ENCODE data around the gene GUCD1. TPM values are rescaled to one million over a fixed set of nuclear protein-coding genes. Genes with fewer than 3 reads are reported as not detected.

The GUCD1 gene
- total RNA-seq (2013; cell fraction: nucleolus; rRNA removed), result 33.2 and 34.3 TPM in 2 replicates
- total RNA-seq (2014; rRNA removed), result 170 and 177 TPM in 2 replicates
- total RNA-seq (2014; rRNA removed; fragmentation: Illumina TruSeq; extraction: Trizol), result 81.7 and 82.2 TPM in 2 replicates
- total RNA-seq (2021), result 126 and 127 TPM in 2 replicates
- 65.3 TPM for polyA plus RNA-seq (2011; ENCODE audit: low read depth)
- 57.4 and 87.1 TPM in 2 replicates for polyA plus RNA-seq (2011; rRNA removed)
- polyA plus RNA-seq (2011; cell fraction: cytosol; rRNA removed), result 128 and 167 TPM in 2 replicates
- polyA plus RNA-seq (2011; cell fraction: nucleus; rRNA removed), result 69.8 and 82.1 TPM in 2 replicates
- polyA plus RNA-seq (2012), result 80.9 and 87.1 TPM in 2 replicates
- polyA plus RNA-seq (2014; fragmentation: Illumina TruSeq; extraction: Trizol), result 65.0 and 89.3 TPM in 2 replicates
- polyA plus RNA-seq (2014; fragmentation: Nextera tagmentation; extraction: Ambion mirVana), result 10 to 100 TPM; 57.8 to 96.9 TPM
- polyA plus RNA-seq (2014; rRNA removed), result 136 and 145 TPM in 2 replicates
- 10 to 100 TPM; 56.0 to 71.2 TPM for polyA plus RNA-seq (2016; fragmentation: Nextera tagmentation; extraction: Ambion mirVana)
- polyA minus RNA-seq (2011; rRNA and poly(A)+ RNA removed), result 126 and 176 TPM in 2 replicates
- polyA minus RNA-seq (2011; cell fraction: cytosol; rRNA and poly(A)+ RNA removed), result 67.6 and 74.1 TPM in 2 replicates
- polyA minus RNA-seq (2011; cell fraction: nucleus; rRNA and poly(A)+ RNA removed), result 20.8 and 41.9 TPM in 2 replicates
- percentile 85 among the genes with signal in this experiment for Bru-seq, nascent RNA
- percentile 90 among the genes with signal in this experiment for BruChase-seq, experiment 1, labeled RNA remaining after a 6-hour chase
- percentile 91 among the genes with signal in this experiment for BruChase-seq, experiment 2, labeled RNA remaining after a 2-hour chase
- long read RNA-seq, experiment 1, transcript GUCD1-203 (6 exons, 1,606 nt), result major isoform, 6 of 18 reads
- long read RNA-seq, experiment 1, partial matches to known transcripts, result 5 of 18 reads
- long read RNA-seq, experiment 1, other reads (novel, unspliced or antisense), result 3 of 18 reads
- long read RNA-seq, experiment 2, partial matches to known transcripts, result 22 of 24 reads
- long read RNA-seq, experiment 2, other reads (novel, unspliced or antisense), result 1 of 24 reads

- H3K36me3 ChIP-seq (ENCODE audit: control insufficient read depth in 2 of 2, insufficient read depth in 2 of 2, low read length in 1 of 2), result peaks cover 8% of the 10 kb centered on the region in 2 experiments
- peak; percentile 21 for ATAC-seq
- in situ Hi-C loops (cut with MboI), result no loop called here
- peak within 1 kb of the TSS; percentile 99 for H3K9ac ChIP-seq (ENCODE audit: control insufficient read depth, insufficient read depth, low read length)
- no peaks in the 10 kb centered on the region for H3K27me3 ChIP-seq (replicated peaks in 1 of 2; ENCODE audit: control insufficient read depth in 2 of 2, insufficient read depth in 2 of 2, low read length in 1 of 2)
- H3K79me2 ChIP-seq (ENCODE audit: control insufficient read depth, insufficient read depth, low read length), result peaks cover 83% of the 10 kb centered on the region
- ChIA-PET POLR2A (interaction anchor here (1.0 to 2.5 kb wide), 6 partner anchors 10 to 127 kb away, joined by 3 to 42 read pairs (median 4); partner anchors contain the start of gene ADORA2A), CTCF (interaction anchor here (0.5 to 0.7 kb wide), 3 partner anchors 14 to 147 kb away, joined by 3 read pairs; no protein-coding TSS in a partner anchor), RAD21 (ENCODE audit: unreplicated experiment) (interaction anchor here (0.9 to 2.1 kb wide), 7 partner anchors 11 to 155 kb away, joined by 3 to 7 read pairs (median 3); partner anchors contain the start of gene ADORA2A), SMC1A (ENCODE audit: uncharacterized antibody, unreplicated experiment) (interaction anchor here (1.1 to 1.9 kb wide), 3 partner anchors 10 to 156 kb away, joined by 4 to 7 read pairs (median 4); no protein-coding TSS in a partner anchor)
- peak within 1 kb of the TSS; percentile 94 for H3K4me2 ChIP-seq (ENCODE audit: control insufficient read depth, insufficient read depth)
- no peak for FAIRE-seq
- no TSS peak for BruUV-seq (replicated peaks)
- peak within 1 kb of the TSS; percentile 93 for H2AFZ ChIP-seq (ENCODE audit: control insufficient read depth, low read depth, low read length)
- no peaks in the 10 kb centered on the region; the same call in 1 of the 2 replicates for H4K20me1 ChIP-seq (ENCODE audit: control insufficient read depth, insufficient read depth)
- intact Hi-C loops (cut with micrococcal nuclease; ENCODE audit: unreplicated experiment), result loop anchor here (1.0 kb wide), 1 partner anchor 120 kb away; no protein-coding TSS in a partner anchor
- under 1% methylated on average over 45 of the region's 64 CpGs for WGBS (ENCODE audit: insufficient coverage, insufficient replicate concordance, low lambda C conversion rate, missing lambda C conversion rate)
- H3K9me3 ChIP-seq (replicated peaks; ENCODE audit: control insufficient read depth, insufficient read depth, low read length), result no peaks in the 10 kb centered on the region
- peak within 1 kb of the TSS; percentile 99 for H3K27ac ChIP-seq (ENCODE audit: control insufficient read depth, insufficient read depth)
- peaks cover 14% of the 10 kb centered on the region for H3K4me1 ChIP-seq (ENCODE audit: control insufficient read depth, insufficient read depth, low read length)
- H3K4me3 ChIP-seq, result peak within 1 kb of the TSS; percentile 99
- DNase-seq (ENCODE audit: low read depth, low spot score), result no peak
- no peak for TF ChIP-seq KDM1A (IDR thresholded peaks at IDR 0.05; ENCODE audit: borderline replicate concordance)
- TF ChIP-seq CUX1 (IDR thresholded peaks at IDR 0.05; ENCODE audit: insufficient replicate concordance, low read depth, low read length), result no peak
- TF ChIP-seq RFX5 (IDR thresholded peaks at IDR 0.05; ENCODE audit: low read depth, low read length), result no peak
- no peak for TF ChIP-seq TBL1XR1 (IDR thresholded peaks at IDR 0.05; ENCODE audit: low read depth, low read length)
- TF ChIP-seq ETV6 (conservative IDR thresholded peaks at IDR 0.05 in 1 of 2, IDR thresholded peaks at IDR 0.05 in 1 of 2; ENCODE audit: borderline replicate concordance in 1 of 2, low read depth in 1 of 2), result no peak
- no peak for TF ChIP-seq CEBPZ (IDR thresholded peaks at IDR 0.05; ENCODE audit: low read depth, low read length)
- TF ChIP-seq POLR2A (IDR thresholded peaks at IDR 0.05; ENCODE audit: low read depth, low read length), result peak; percentile 82
- TF ChIP-seq NFIC (IDR thresholded peaks at IDR 0.05; ENCODE audit: low read depth, low read length), result no peak
These were observed at the start of gene GUCD1 for GRCh38 chr22:24554313-24555164. Gene GUCD1, minus strand, starts transcription at chr22:24555138. Its CDS starts 147 bp downstream, at chr22:24554991.

Data from GM12878 (cell line).